Measurements from ENCODE around the gene IRS2. TPM values are rescaled to one million over a fixed set of nuclear protein-coding genes. Genes with fewer than 3 reads are reported as not detected.

IRS2 gene
- total RNA-seq, 6 donors from 2014 or later: 31.8 to 67.9 (median 46.4) TPM

- H3K4me1 ChIP-seq: no peaks in the 10 kb centered on the region
- no peak overlapping the region for H3K27ac ChIP-seq
- no peak for DNase-seq
- no peak for ATAC-seq (ENCODE audit: low FRiP score in 2 of 2)
- no peaks in the 10 kb centered on the region for H3K27me3 ChIP-seq
- no peak overlapping the region for H3K4me3 ChIP-seq
- no peaks in the 10 kb centered on the region for H3K36me3 ChIP-seq
- no peaks in the 10 kb centered on the region for H3K9me3 ChIP-seq
- TF ChIP-seq EP300 (IDR thresholded peaks at IDR 0.05) (no peak), POLR2AphosphoS5 (IDR thresholded peaks at IDR 0.05) (no peak)
- WGBS, 2 donors: 21 to 38% methylated on average over 4 of the region's 4 CpGs
Measured at GRCh38 chr13:109725297-109725696, 61.1 kb downstream of the IRS2 start.

- DNase-seq (no peak), ATAC-seq (ENCODE audit: low FRiP score in 2 of 2) (no peak)
- Histone ChIP-seq H3K4me1 (no peaks in the 10 kb centered on the region), H3K27me3 (no peaks in the 10 kb centered on the region), H3K36me3 (no peaks in the 10 kb centered on the region), H3K4me3 (no peak overlapping the region), H3K27ac (no peak overlapping the region), H3K9me3 (no peaks in the 10 kb centered on the region)
- 89 to 97% methylated on average over 4 to 6 of the region's 6 CpGs for WGBS, 2 donors
- no peak for TF ChIP-seq POLR2A (IDR thresholded peaks at IDR 0.05)
- no peak for TF ChIP-seq CTCF (IDR thresholded peaks at IDR 0.05)
- no peak for TF ChIP-seq EP300 (IDR thresholded peaks at IDR 0.05)
- TF ChIP-seq POLR2AphosphoS5 (IDR thresholded peaks at IDR 0.05): no peak
Measured at GRCh38 chr13:109724603-109725002, 61.8 kb downstream of the IRS2 start.

GRCh38 chr13:109723046-109723445 lies 63.3 kb downstream of the IRS2 start:
- ATAC-seq (ENCODE audit: low FRiP score in 2 of 2) (no peak), DNase-seq (no peak)
- Histone ChIP-seq H3K4me3 (no peak overlapping the region), H3K27ac (no peak overlapping the region), H3K27me3 (no peaks in the 10 kb centered on the region), H3K36me3 (no peaks in the 10 kb centered on the region), H3K9me3 (no peaks in the 10 kb centered on the region), H3K4me1 (no peaks in the 10 kb centered on the region)
- WGBS, 2 donors: 83 to 84% methylated on average over 3 of the region's 3 CpGs
- TF ChIP-seq POLR2A (IDR thresholded peaks at IDR 0.05) (no peak), EP300 (IDR thresholded peaks at IDR 0.05) (no peak), CTCF (IDR thresholded peaks at IDR 0.05) (no peak), POLR2AphosphoS5 (IDR thresholded peaks at IDR 0.05) (no peak)

- Histone ChIP-seq H3K9me3 (no peaks in the 10 kb centered on the region), H3K4me3 (no peak overlapping the region), H3K4me1 (no peaks in the 10 kb centered on the region), H3K36me3 (no peaks in the 10 kb centered on the region), H3K27ac (no peak overlapping the region), H3K27me3 (no peaks in the 10 kb centered on the region)
- 84% methylated on average over 6 of the region's 6 CpGs for WGBS, 2 donors
- ATAC-seq (ENCODE audit: low FRiP score in 2 of 2) (no peak), DNase-seq (no peak)
- TF ChIP-seq CTCF (IDR thresholded peaks at IDR 0.05) (no peak), EP300 (IDR thresholded peaks at IDR 0.05) (no peak), POLR2A (IDR thresholded peaks at IDR 0.05) (no peak), POLR2AphosphoS5 (IDR thresholded peaks at IDR 0.05) (no peak)
Measured at GRCh38 chr13:109722068-109722467, 64.3 kb downstream of the IRS2 start.

- TF ChIP-seq POLR2AphosphoS5 (IDR thresholded peaks at IDR 0.05) (no peak), EP300 (IDR thresholded peaks at IDR 0.05) (no peak), CTCF (IDR thresholded peaks at IDR 0.05) (no peak), POLR2A (IDR thresholded peaks at IDR 0.05) (no peak)
- Histone ChIP-seq H3K4me3 (no peak overlapping the region), H3K27me3 (no peaks in the 10 kb centered on the region), H3K9me3 (no peaks in the 10 kb centered on the region), H3K4me1 (no peaks in the 10 kb centered on the region), H3K27ac (no peak overlapping the region), H3K36me3 (no peaks in the 10 kb centered on the region)
- WGBS, 2 donors: 51 to 54% methylated on average over 5 of the region's 5 CpGs
- no peak for DNase-seq
- ATAC-seq (ENCODE audit: low FRiP score in 2 of 2): no peak
Measured at GRCh38 chr13:109720758-109721184, 65.6 kb downstream of the IRS2 start.

All from upper lobe of left lung (tissue), 6 donors.